Karpas-422 (cell line): ENCODE data around the gene OR2M4. TPM values are rescaled to one million over a fixed set of nuclear protein-coding genes. Genes with fewer than 3 reads are reported as not detected.

Experiments used
- DNase-seq: peaks from one replicate; pipeline ENCODE4 v3.0.0-alpha.2; 2015
- H2AFZ ChIP-seq: fragments of 200-600 bp; sonication (generic); 2 replicates; pipeline ENCODE4 v1.6.1; 2014; ENCODE audit warnings: antibody characterized with exemption, low read length, mixed read lengths
- H3K27ac ChIP-seq: fragments of 200-600 bp; sonication (generic); 2 replicates; pipeline ENCODE4 v1.5.1; 2014; ENCODE audit warnings: mild to moderate bottlenecking, low read length, moderate library complexity
- H3K27me3 ChIP-seq: fragments of 200-600 bp; sonication (generic); 2 replicates; pipeline ENCODE4 v1.6.1; 2014; ENCODE audit warnings: low read length, mixed read lengths
- H3K36me3 ChIP-seq: fragments of 200-600 bp; sonication (generic); 2 replicates; pipeline ENCODE4 v1.6.1; 2014; ENCODE audit warnings: low read length, mixed read lengths; ENCODE audit not compliant: insufficient read depth
- H3K4me1 ChIP-seq: fragments of 200-600 bp; sonication (generic); 2 replicates; pipeline ENCODE4 v1.6.1; 2014; ENCODE audit warnings: mild to moderate bottlenecking, low read length, mixed read lengths
- H3K4me2 ChIP-seq: fragments of 200-600 bp; sonication (generic); 2 replicates; pipeline ENCODE4 v1.6.1; 2014; ENCODE audit warnings: low read length, low read depth, mild to moderate bottlenecking; ENCODE audit not compliant: poor library complexity, severe bottlenecking
- H3K4me3 ChIP-seq: fragments of 200-600 bp; sonication (generic); 2 replicates; pipeline ENCODE4 v1.5.1; 2014; ENCODE audit warnings: mild to moderate bottlenecking, antibody characterized with exemption, low read length, mixed read lengths
- H3K79me2 ChIP-seq: fragments of 200-600 bp; sonication (generic); 2 replicates; pipeline ENCODE4 v1.6.1; 2014; ENCODE audit warnings: mild to moderate bottlenecking, low read length, mixed read lengths
- H3K9ac ChIP-seq: fragments of 200-600 bp; sonication (generic); 2 replicates; pipeline ENCODE4 v1.6.0; 2014; ENCODE audit warnings: low read length
- H3K9me2 ChIP-seq: fragments of 200-600 bp; sonication (generic), shearing (Covaris generic); replicated peaks from 2 replicates; pipeline ENCODE4 v1.6.0; 2014; ENCODE audit warnings: mild to moderate bottlenecking, low read length, moderate library complexity; ENCODE audit not compliant: insufficient read depth
- H3K9me3 ChIP-seq: fragments of 300-700, 200-600 bp; sonication (generic); 2 replicates; pipeline ENCODE4 v1.6.1; 2014; ENCODE audit warnings: low read length, mixed read lengths
- H4K20me1 ChIP-seq: fragments of 200-600 bp; sonication (generic); 2 replicates; pipeline ENCODE4 v1.6.1; 2014; ENCODE audit warnings: mild to moderate bottlenecking, antibody characterized with exemption, low read length, low read depth; ENCODE audit not compliant: insufficient read depth
- total RNA-seq: library from RNA; depleted of rRNA; stranded (reverse); fragments of >200 nt; shearing (Covaris generic); gene quantifications from 2 replicates; pipeline ENCODE4 v1.2.3, GENCODE V29; 2014; ENCODE audit warnings: low replicate concordance; rRNA removed

Gene OR2M4
- total RNA-seq: not detected in 2 replicates

DNA sequence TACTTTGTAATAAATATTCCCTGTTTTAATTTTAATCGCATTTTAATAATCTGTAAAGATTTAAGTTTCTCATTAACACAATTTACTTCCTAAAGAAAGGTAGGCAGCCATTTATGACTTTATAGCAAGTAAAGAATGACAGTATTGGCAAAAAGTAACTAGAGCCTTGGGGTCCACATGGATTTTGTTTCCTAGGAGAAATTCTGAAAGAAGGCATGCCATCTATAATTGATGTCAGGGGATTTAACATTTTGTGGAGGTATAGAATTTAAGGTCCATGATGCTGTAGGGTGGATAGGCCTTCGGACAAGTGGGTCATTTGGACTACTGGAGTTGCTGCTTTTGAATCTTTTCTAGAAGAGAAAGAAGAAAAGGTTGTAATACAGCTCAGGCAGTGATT is at the start of gene OR2M4:
OR2M4 (plus strand) TSS at position 301 of the 400 bp plus-strand sequence. CDS start 7,512 bp downstream, outside the sequence.
- no peaks in the 10 kb centered on the region for H3K9me3 ChIP-seq
- no peak within 1 kb of the TSS for H3K4me2 ChIP-seq
- H3K36me3 ChIP-seq: no peaks in the 10 kb centered on the region
- H3K79me2 ChIP-seq: no peaks in the 10 kb centered on the region
- no peak for DNase-seq
- no peak within 1 kb of the TSS for H3K9ac ChIP-seq
- no peaks in the 10 kb centered on the region for H3K9me2 ChIP-seq
- no peaks in the 10 kb centered on the region for H3K4me1 ChIP-seq
- no peak within 1 kb of the TSS for H2AFZ ChIP-seq
- H3K4me3 ChIP-seq: no peak within 1 kb of the TSS
- no peaks in the 10 kb centered on the region for H4K20me1 ChIP-seq
- H3K27ac ChIP-seq: no peak within 1 kb of the TSS
- H3K27me3 ChIP-seq: no peaks in the 10 kb centered on the region

- Histone ChIP-seq H3K79me2 (no peaks in the 10 kb centered on the region), H3K36me3 (no peaks in the 10 kb centered on the region), H3K9me3 (no peaks in the 10 kb centered on the region), H3K27ac (no peak overlapping the region), H3K4me1 (no peaks in the 10 kb centered on the region), H3K27me3 (no peaks in the 10 kb centered on the region), H3K9me2 (no peaks in the 10 kb centered on the region), H3K4me2 (no peak overlapping the region), H4K20me1 (no peaks in the 10 kb centered on the region), H3K4me3 (no peak overlapping the region), H2AFZ (no peak overlapping the region), H3K9ac (no peak overlapping the region)
- no peak for DNase-seq
Observed at GRCh38 chr1:248183996-248184395, 47.2 kb upstream of the OR2M4 start.

GRCh38 chr1:248187363-248187762 is 43.9 kb upstream of the OR2M4 start:
- no peaks in the 10 kb centered on the region for H3K36me3 ChIP-seq
- H3K4me1 ChIP-seq: no peaks in the 10 kb centered on the region
- H2AFZ ChIP-seq: no peak overlapping the region
- no peaks in the 10 kb centered on the region for H3K79me2 ChIP-seq
- no peak for DNase-seq
- H3K4me3 ChIP-seq: no peak overlapping the region
- H3K4me2 ChIP-seq: no peak overlapping the region
- no peak overlapping the region for H3K27ac ChIP-seq
- no peak overlapping the region for H3K9ac ChIP-seq
- no peaks in the 10 kb centered on the region for H3K9me2 ChIP-seq
- no peaks in the 10 kb centered on the region for H4K20me1 ChIP-seq
- H3K9me3 ChIP-seq: no peaks in the 10 kb centered on the region
- no peaks in the 10 kb centered on the region for H3K27me3 ChIP-seq

DNA sequence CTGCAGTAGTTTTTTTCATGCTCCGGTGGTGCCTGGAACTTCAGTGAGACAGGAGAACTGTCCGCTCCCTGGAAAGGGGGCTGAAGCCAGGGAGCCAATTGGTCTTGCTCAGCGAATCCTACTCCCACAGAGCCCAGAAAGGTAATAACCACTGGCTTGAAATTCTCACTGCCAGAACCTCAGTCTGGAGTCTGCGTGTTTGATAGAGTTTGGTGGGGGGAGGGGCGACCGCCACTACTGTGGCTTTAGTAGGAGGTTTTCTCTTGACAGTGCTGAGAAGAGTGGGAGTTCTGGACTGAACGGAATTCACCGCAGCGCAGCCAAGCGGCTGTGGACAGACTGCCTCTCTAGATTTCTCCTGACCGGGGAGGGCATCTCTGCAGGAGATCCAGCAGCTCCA is 42.2 kb upstream of the OR2M4 start:
- Histone ChIP-seq H3K36me3 (no peaks in the 10 kb centered on the region), H3K4me2 (no peak overlapping the region), H3K4me3 (no peak overlapping the region), H4K20me1 (no peaks in the 10 kb centered on the region), H2AFZ (no peak overlapping the region), H3K27ac (no peak overlapping the region), H3K4me1 (no peaks in the 10 kb centered on the region), H3K9ac (no peak overlapping the region), H3K9me2 (no peaks in the 10 kb centered on the region), H3K27me3 (no peaks in the 10 kb centered on the region), H3K79me2 (no peaks in the 10 kb centered on the region), H3K9me3 (no peaks in the 10 kb centered on the region)
- DNase-seq: no peak

GRCh38 chr1:248194117-248194516 is 37.1 kb upstream of the OR2M4 start:
- H2AFZ ChIP-seq: no peak overlapping the region
- H3K36me3 ChIP-seq: no peaks in the 10 kb centered on the region
- H4K20me1 ChIP-seq: no peaks in the 10 kb centered on the region
- H3K4me3 ChIP-seq: no peak overlapping the region
- H3K9me2 ChIP-seq: no peaks in the 10 kb centered on the region
- H3K4me2 ChIP-seq: no peak overlapping the region
- H3K9me3 ChIP-seq: no peaks in the 10 kb centered on the region
- H3K27ac ChIP-seq: no peak overlapping the region
- H3K9ac ChIP-seq: no peak overlapping the region
- no peaks in the 10 kb centered on the region for H3K27me3 ChIP-seq
- no peak for DNase-seq
- H3K79me2 ChIP-seq: no peaks in the 10 kb centered on the region
- H3K4me1 ChIP-seq: no peaks in the 10 kb centered on the region

GRCh38 chr1:248196965-248197364 is 34.3 kb upstream of the OR2M4 start, which contains the start of gene OR2M3:
OR2M3 (plus strand) TSS chr1:248197265; CDS start chr1:248203068, 5,803 bp downstream.
- no peaks in the 10 kb centered on the region for H3K9me3 ChIP-seq
- no peak within 1 kb of the TSS for H3K27ac ChIP-seq
- H4K20me1 ChIP-seq: no peaks in the 10 kb centered on the region
- H3K4me2 ChIP-seq: no peak within 1 kb of the TSS
- no peaks in the 10 kb centered on the region for H3K79me2 ChIP-seq
- H2AFZ ChIP-seq: no peak within 1 kb of the TSS
- H3K9me2 ChIP-seq: no peaks in the 10 kb centered on the region
- H3K27me3 ChIP-seq: no peaks in the 10 kb centered on the region
- H3K4me3 ChIP-seq: no peak within 1 kb of the TSS
- H3K4me1 ChIP-seq: no peaks in the 10 kb centered on the region
- no peak within 1 kb of the TSS for H3K9ac ChIP-seq
- H3K36me3 ChIP-seq: no peaks in the 10 kb centered on the region
- no peak for DNase-seq

GRCh38 chr1:248215880-248216279 is 15.3 kb upstream of the OR2M4 start:
- Histone ChIP-seq H3K9me3 (no peaks in the 10 kb centered on the region), H3K9ac (no peak overlapping the region), H2AFZ (no peak overlapping the region), H3K9me2 (no peaks in the 10 kb centered on the region), H3K4me3 (no peak overlapping the region), H3K27me3 (no peaks in the 10 kb centered on the region), H3K36me3 (no peaks in the 10 kb centered on the region), H3K27ac (no peak overlapping the region), H3K4me1 (no peaks in the 10 kb centered on the region), H3K4me2 (no peak overlapping the region), H3K79me2 (no peaks in the 10 kb centered on the region), H4K20me1 (no peaks in the 10 kb centered on the region)
- no peak for DNase-seq

GRCh38 chr1:248225537-248225936 is 5.7 kb upstream of the OR2M4 start:
- no peak overlapping the region for H3K27ac ChIP-seq
- H3K9me2 ChIP-seq: no peaks in the 10 kb centered on the region
- H3K9me3 ChIP-seq: no peaks in the 10 kb centered on the region
- no peaks in the 10 kb centered on the region for H3K4me1 ChIP-seq
- no peak overlapping the region for H2AFZ ChIP-seq
- no peaks in the 10 kb centered on the region for H3K27me3 ChIP-seq
- no peaks in the 10 kb centered on the region for H3K36me3 ChIP-seq
- no peak overlapping the region for H3K9ac ChIP-seq
- DNase-seq: no peak
- no peaks in the 10 kb centered on the region for H4K20me1 ChIP-seq
- no peak overlapping the region for H3K4me3 ChIP-seq
- no peaks in the 10 kb centered on the region for H3K79me2 ChIP-seq
- H3K4me2 ChIP-seq: no peak overlapping the region
